Fibroblast of mammary gland (primary cell): Measurements from ENCODE around the gene FBXW8.

Source experiments
- DNase-seq: peaks from one replicate; pipeline ENCODE4 v3.0.0-alpha.2; 2010; ENCODE audit warnings: low read depth
- H3K4me3 ChIP-seq: 2 replicates; pipeline ENCODE4 v1.5.1; 2011; ENCODE audit warnings: low read depth, mild to moderate bottlenecking, low read length, moderate library complexity; ENCODE audit not compliant: control insufficient read depth
- TF ChIP-seq, protein P1 (sequence below): conservative IDR thresholded peaks from 2 replicates; pipeline ENCODE4 v1.5.1; 2011; ENCODE audit warnings: low read depth, low read length, inconsistent platforms; ENCODE audit not compliant: control insufficient read depth, insufficient read depth

The FBXW8 gene

DNA sequence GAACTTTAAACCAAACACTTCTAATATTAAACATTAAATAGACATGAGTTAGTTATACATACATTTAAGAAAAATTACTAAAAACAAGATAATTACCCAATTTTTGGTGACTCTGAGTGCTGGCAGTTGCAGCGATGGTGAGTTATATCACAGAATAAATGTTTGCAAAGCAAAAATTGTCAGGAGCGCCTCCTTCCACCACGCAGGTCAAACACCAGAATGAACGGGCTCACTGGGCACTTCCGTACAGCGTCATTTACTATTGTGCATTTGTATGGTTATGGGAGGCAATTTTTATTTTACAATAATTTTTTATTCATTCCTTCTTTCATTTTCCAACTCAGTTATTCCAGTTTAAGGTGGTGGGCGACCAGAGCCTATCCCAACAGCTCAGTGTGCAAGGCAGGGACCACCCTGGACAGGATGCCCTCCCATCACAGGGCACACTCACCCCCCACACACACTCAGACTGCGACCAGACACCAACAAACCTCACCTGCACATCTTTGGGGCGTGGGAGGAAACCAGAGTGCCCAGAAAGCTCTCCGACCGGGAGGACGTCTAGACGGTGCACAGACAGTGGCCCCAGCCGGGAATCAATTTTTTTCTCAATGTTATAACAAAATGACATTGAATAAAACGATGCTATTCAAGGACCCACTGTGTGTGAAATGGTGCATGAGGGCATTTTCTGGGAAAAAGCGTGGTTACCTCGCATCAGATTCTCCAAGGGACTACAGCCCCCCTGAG lies 121.3 kb downstream of the FBXW8 start:
- DNase-seq: no peak
- TF ChIP-seq, protein P1, sequence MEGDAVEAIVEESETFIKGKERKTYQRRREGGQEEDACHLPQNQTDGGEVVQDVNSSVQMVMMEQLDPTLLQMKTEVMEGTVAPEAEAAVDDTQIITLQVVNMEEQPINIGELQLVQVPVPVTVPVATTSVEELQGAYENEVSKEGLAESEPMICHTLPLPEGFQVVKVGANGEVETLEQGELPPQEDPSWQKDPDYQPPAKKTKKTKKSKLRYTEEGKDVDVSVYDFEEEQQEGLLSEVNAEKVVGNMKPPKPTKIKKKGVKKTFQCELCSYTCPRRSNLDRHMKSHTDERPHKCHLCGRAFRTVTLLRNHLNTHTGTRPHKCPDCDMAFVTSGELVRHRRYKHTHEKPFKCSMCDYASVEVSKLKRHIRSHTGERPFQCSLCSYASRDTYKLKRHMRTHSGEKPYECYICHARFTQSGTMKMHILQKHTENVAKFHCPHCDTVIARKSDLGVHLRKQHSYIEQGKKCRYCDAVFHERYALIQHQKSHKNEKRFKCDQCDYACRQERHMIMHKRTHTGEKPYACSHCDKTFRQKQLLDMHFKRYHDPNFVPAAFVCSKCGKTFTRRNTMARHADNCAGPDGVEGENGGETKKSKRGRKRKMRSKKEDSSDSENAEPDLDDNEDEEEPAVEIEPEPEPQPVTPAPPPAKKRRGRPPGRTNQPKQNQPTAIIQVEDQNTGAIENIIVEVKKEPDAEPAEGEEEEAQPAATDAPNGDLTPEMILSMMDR: no peak
- no peak overlapping the region for H3K4me3 ChIP-seq

DNA sequence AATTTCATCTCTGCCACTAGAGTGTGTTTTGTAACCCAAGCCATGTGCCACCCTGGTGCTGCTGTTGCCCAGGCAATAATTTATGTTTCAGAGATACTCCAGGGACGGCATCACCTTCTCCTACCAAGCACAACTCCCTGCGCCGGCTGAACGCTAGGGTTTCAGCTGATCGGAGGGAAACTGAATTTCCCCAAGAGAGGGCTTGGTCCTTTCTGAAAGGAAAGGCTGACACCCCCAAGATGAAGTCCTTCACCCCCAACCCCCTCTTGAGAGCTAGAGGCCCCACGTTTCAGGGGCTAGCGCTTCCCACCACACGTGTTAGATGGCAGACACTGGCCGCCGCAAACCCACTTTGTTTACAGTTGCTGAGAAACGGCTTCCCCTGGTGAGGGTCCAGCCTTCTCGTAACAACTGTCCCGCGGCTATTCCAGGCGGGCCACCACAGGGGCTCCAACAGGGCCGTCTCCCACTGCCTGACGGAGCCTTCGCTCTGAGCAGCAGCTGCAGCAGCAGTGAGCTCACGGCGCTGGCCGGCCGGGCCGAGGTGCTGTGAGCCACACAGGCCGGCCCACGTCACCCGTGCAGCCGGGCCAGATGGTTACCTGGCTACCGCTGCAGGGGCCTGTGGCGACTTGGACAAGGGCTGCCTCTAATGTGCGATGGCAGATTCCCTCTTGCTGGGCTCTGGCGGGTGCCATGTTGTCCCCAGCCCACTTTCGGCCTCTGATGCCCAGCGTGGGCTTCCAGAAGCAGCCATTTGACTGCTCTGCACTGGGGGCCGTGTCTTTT lies 122.0 kb downstream of the FBXW8 start:
- peak; percentile 9 for DNase-seq
- H3K4me3 ChIP-seq: no peak overlapping the region
- TF ChIP-seq, protein P1: no peak

DNA sequence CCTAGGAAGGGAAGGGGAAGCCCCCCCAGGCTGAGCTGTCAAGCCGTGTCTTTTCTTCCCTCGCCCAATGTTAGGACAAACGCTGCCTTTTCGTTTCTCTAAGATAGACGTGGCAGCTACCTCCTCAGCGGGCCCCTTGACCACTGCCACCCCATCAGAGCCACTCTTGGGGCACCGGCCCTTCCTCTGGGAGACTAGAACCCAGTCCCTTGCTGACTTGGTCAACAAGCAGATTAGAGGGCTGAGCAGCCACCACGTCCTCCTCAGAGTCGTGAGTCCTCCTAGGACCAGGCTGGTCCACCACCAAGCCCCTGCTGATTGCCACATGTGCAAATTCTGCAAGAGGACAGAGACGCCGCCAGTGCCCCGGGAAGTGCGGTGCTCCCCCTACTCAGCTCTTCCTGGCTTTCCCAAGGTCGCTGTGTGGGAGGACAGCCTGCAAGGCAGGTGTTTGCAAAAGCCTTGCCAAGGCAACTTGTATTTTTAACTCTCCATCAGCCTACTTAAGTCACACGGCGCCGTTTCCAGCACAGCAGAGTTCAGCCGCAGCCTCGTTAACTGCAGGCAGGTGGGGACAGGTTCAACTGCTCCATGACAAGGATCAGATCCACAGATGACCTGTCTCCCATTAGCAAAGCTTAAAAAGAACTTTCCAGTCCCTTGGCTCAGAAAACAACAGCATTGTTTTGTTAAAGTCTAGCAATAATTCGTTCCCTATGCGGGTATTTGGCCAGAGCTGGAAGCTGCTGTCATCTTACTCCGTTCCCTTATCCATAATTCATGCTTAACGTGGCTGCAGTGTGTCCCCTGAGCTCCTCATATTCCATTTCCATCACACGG lies 122.9 kb downstream of the FBXW8 start:
- H3K4me3 ChIP-seq: no peak overlapping the region
- TF ChIP-seq, protein P1: no peak
- DNase-seq: no peak

DNA sequence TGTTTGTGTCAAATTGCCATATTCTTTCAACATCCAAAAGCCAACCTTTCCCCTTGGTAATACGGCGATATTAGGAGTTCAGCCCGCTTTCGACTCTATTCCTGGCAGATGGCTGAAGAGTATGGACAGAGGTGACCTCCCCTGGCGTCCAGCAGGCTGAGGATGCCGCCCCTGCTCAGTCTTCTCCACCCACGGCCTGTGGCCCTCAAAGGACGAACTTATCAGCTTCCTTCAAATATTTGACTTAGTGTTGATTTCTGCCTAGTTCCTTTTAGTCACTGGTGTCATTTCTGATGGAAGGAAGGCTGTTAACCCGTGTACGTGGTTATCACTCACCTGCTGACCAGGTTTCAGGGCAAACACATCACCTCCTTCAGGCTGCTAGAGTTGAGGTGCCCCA lies 123.5 kb downstream of the FBXW8 start:
- no peak overlapping the region for H3K4me3 ChIP-seq
- TF ChIP-seq, protein P1: no peak
- no peak for DNase-seq

DNA sequence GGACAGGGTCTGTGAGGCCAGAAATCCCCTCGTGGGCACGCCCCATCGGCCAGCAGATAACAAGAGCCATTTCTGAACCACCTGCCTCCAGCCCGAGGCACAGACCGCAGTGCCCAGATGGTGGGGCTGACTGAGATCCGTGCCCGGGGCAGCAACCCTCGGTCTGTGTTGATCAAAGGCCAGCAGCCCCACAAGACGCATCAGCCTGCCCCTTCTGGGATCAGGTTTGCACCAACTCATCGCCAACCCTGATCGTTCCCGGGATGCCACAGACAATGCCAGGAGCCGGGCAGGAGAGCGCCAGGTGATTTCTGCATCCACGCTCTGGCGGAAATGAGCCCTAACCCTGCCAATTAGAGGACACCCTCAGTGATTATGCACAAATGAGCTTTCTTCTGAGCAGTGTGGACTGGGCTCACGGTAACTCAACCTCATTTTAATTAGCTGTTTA lies 124.0 kb downstream of the FBXW8 start:
- no peak overlapping the region for H3K4me3 ChIP-seq
- DNase-seq: no peak
- TF ChIP-seq, protein P1: no peak

DNA sequence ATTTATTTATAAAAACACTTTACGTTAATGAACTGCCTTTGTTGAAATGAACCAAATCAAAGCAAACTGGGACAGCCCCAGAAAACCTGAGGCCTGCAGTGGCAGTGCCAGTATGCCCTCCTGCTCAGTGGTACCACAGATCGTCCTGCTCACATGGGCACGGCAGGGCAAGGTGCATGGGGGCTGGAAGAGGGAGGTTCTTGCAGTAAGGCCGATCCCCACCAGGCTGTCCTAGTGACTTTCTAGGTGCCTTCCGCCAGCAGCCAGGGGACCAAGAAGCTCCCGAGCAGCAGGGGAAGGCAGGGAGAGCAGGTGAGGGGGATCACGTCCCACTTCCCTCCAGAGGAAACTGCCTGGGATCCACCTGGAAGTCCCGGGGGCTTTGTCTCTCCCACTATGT lies 124.5 kb downstream of the FBXW8 start:
- DNase-seq: no peak
- H3K4me3 ChIP-seq: no peak overlapping the region
- TF ChIP-seq, protein P1: no peak
